GM21447 (cell line): Measurements from ENCODE around the gene NPM1.
"Not testable (repeated sequence)": the region's sequence is repeated elsewhere in the genome, so short reads cannot be mapped to it uniquely, and the experiment has no call there.

Experiments used
- ATAC-seq: cut with Tn5 transposase; IDR thresholded peaks from one replicate; pipeline ENCODE4 v1.9.1; 2021; ENCODE audit not compliant: unreplicated experiment

Gene NPM1

DNA sequence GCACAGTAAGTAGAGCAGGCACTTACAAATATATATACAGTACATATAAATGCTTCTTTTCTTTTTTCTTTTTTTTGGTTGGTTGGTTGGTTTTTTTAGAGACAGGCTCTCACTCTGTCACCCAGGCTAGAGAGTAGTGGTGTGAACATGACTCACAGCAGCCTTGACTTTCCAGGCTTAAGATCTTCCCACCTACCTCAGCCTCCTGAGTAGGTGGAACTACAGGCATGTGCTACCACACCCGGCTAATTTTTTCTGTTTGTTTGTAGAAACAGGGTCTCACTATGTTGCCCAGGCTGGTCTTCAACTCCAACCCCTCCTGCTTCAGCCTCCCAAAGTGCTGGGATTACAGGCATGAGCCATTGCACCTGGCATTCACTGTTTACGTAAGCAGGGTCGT is 2.6 kb upstream of the NPM1 start:
- ATAC-seq, result not testable (repeated sequence)

GRCh38 chr5:171386006-171386671 is 1.5 kb upstream of the NPM1 start:
- no peak for ATAC-seq

GRCh38 chr5:171386861-171387344 is 746 bp upstream of the NPM1 start:
- no peak for ATAC-seq

DNA sequence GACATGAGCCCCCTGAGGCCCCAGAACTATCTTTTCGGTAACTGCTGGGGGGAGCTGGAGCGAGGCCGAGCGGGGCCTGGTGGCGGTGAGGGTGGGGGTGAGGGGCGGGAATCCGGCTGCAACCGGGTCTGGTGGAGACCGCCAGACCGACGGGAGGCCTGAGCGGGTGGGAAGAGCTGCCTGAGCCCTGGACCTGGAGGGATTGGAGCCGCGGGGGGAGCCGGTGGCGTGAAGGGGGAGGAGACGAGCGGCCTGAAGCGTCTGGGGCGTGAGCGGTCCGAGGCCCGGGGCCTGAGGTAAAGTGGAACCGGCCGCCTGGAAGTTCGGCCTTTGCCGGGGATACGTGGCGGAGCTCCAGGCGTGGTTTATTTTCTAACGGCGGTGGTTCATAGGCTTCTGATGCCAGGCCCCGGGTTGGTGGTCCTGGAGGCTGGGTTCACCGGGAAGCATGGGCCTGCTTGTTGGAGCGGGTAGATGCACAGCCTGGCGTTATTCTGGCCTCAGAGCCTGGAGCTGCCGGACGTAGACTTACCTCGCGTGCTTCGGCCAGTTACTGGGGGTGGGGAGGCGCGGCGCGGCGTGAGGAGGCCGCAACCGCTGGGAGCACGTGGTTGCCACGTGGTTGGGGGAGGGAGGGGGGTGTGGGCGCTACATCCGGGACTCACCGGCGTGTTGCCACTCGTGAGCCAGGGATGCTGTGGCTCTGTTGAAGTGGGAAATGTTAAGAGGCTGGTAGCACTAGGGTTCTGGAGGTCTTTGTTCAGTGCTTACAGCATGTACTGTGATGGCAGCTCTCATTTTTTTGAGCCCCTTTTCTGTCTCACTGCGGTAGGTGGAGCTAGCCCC is 544 bp downstream of the NPM1 start:
- ATAC-seq, result peak; percentile 29

DNA sequence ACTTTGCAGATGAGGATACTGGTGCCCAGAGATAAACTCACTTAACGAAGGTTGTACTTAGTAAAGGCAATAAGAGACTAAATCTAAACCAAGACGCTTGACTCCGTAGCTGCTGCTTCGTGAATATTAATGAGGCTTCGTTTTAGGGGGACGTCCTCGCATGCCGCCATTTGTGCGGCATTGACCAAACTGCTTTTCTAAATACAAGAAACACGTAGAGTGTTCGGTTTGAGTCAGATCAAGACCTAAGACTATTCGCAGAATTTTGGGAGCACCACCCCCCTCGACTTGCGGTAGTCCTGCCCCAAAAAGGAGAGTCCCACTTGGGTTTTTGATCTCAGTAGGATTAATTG is 1.1 kb downstream of the NPM1 start:
- no peak for ATAC-seq

DNA sequence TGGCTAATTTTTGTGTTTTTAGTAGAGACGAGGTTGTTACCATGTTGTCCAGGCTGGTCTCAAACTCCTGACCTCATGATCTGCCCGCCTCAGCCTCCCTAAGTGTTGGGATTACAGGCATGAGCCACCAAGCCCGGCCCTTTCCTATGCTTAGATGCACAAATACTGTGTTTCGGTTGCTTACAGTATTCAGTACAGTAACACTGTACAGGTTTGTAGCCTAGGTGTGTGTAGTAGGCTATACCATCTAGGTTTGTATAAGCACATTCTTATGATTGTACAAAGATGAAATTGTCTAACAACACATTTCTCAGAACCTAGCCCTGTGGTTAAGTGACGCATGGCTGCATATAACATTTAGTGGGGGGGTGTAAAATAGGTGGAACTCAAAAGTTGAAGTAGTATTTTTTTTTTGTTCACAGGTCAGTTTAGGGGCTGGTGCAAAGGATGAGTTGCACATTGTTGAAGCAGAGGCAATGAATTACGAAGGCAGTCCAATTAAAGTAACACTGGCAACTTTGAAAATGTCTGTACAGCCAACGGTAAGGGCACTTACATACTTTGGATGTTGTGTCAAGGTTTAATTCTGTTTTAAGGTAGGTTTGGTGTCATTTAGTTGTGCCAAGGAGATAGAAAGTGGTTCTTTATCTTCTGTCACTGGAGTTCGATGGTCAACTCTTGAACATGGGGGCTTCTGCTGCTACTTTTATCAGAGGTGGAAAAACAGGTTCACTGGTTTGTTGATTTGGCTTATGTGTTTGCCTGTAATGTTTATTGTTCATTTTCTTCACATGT is 3.4 kb downstream of the NPM1 start:
- ATAC-seq, result no peak

- ATAC-seq, result no peak
Measured at GRCh38 chr5:171391996-171392577, 4.4 kb downstream of the NPM1 start.

DNA sequence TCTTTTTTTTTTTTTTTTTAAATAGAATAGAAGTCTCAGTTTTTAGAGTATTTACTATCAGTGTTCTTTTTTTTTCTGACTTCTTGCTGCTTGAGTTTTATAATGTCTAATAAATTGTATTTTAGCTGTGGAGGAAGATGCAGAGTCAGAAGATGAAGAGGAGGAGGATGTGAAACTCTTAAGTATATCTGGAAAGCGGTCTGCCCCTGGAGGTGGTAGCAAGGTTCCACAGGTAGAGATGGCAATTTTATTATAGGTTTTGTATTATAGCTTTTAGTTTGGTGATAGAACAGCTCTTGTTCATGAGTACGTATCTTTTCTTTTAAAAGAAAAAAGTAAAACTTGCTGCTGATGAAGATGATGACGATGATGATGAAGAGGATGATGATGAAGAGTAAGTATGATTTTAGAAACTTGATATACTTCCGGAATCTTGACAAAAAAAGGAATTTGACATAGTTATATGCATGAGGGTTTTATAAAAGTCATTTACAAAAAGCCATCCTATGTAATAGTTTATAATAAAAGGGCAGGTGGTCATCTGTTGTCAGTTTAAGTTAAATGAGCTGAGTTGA is 5.0 kb downstream of the NPM1 start:
- ATAC-seq, result no peak

GRCh38 chr5:171395042-171395441 is 7.4 kb downstream of the NPM1 start:
- no peak for ATAC-seq

GRCh38 chr5:171396583-171396982 is 8.9 kb downstream of the NPM1 start:
- ATAC-seq, result not testable (repeated sequence)

DNA sequence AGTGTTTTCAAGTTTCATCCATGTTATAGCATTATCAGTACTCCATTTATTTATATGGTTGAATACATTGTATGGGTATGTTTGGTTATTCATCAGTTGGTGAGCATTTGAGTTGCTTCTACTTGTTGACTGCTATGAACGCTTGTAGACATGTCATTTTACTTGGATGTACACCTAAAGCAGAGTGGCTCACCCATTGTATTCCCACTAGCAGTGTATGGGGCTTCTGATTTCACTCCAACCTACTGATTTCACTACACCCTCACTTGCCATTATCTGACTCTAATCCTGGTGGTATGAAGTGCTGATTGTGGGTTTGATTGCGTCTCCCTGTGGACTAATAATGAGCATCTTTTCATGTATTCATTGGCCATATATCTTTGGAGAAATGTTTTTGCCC is 9.5 kb downstream of the NPM1 start:
- no peak for ATAC-seq

GRCh38 chr5:171397599-171397998 is 9.9 kb downstream of the NPM1 start:
- ATAC-seq, result no peak

DNA sequence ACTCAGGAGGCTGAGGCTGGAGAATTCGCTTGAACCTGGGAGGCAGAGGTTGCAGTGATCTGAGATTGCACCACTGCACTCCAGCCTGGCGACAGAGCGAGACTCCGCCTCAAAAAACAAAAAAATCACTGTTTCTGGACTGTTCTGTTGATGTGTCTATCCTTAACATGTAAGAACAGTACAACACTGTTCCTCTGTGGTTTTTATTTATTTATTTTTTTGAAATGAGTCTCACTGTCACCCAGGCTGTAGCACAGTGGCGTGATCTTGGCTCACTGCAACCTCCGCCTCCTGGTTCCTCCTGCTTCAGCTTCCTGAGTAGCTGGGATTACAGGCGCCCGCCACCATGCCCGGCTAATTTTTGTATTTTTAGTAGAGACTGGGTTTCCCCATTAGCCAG is 11.0 kb downstream of the NPM1 start:
- not testable (repeated sequence) for ATAC-seq

GRCh38 chr5:171400169-171400568 is 12.5 kb downstream of the NPM1 start:
- ATAC-seq, result no peak

DNA sequence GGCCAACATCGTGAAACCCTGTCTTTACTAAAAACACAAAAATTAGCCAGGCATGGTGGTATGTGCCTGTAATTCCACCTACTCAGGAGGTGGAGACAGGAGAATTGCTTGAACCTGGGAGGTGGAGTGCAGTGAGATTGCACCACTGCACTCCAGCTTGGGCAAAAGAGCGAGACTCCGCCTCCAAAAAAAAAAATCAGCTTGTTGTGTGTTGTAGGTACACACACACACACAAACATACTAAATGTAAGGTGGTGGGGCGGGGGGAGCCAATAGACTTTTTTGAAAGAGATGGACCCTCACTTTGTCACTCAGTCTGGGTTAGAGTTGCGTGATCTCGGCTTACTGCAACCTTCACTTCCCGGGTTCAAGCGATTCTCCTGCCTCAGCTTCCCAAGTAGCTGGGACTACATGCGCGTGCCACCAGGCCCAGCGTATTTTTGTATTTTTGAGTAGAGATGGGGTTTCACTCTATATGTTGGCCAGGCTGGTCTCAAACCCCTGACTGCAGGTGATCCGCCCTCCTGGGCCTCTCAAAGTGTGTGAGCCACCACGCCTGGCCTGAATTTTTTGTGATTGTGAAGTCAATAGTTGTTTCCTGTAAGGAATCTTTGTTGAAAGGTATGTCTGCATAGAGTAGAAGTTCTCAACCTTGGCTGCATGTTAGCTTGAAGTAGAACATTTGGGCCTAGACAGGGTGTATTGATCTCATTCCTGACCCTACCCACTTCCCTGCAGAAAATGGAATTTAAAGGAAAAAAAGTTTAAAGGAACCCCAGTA is 13.7 kb downstream of the NPM1 start:
- no peak for ATAC-seq

GRCh38 chr5:171402751-171403150 is 15.1 kb downstream of the NPM1 start:
- ATAC-seq, result not testable (repeated sequence)

- no peak for ATAC-seq
Measured at GRCh38 chr5:171405615-171406014, 18.0 kb downstream of the NPM1 start.

DNA sequence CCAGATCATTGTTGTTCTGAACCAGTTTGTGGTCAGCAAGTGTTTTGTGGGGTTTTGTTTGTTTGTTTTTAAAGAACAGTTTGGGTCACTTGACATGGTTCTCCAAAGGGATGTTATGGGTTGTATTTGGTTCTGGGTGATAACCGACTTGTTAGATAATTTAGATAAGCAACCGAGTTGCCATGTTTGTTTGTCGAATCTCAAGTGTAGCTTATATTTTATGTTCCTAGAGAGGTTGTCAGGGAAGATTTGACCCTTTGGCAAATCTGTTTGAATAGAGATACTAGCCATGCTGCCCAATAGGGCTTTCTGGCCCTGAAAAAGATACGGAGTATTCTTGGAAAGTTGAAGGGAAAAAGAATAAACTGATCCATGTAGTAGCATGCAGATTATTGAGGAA is 19.6 kb downstream of the NPM1 start:
- ATAC-seq, result no peak

DNA sequence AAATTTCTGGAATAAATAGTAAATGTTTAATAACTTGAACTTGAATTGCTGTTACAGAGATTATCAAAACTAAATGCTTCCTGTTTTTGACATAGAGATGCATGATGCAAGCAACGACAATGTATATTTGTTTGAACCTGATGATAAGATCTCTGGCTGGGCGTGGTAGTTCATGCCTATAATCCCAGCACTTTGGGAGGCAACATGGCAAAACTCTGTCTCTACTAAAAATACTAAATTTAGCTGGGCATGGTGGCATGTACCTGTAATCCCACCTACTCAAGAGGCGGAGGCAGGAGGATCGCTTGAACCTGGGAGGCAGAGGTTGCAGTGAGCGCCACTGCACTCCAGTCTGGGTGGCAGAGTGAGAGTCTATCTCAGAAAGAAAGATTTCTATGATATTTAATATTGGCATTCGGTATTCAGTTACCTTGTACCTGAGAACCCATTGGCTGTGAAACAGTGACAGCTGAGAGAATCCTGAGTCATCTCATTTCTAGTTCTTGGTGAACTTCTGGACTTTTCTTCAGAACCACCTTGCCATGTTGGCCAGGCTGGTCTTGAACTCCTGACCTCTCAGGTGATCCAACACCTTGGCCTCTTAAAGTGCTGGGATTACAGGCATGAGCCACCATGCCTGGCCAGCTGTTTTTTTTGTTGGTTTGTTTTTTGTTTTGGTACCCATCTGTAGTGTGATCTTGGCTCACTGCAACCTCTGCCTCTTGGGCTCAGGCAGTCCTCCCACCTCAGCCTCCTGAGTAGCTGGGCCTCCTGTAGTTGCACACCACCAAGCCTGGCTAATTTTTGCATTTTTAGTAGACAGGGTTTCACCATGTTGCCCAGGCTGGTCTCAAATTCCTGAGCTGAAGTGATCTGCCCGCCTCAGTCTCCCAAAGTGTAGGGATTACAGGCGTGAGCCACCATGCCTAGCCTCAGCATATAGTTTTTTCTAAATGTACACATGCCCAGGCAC is 21.8 kb downstream of the NPM1 start:
- ATAC-seq, result no peak
